ELR (cell line): ENCODE results near the gene HELZ.

Source experiments
- DNase-seq: peaks from one replicate; pipeline ENCODE4 v3.0.0-alpha.2; 2015; ENCODE audit warnings: low read depth

HELZ gene

GRCh38 chr17:67074781-67075180, 170.2 kb downstream of the HELZ start:
- DNase-seq = no peak

- DNase-seq = no peak
These were observed 172.1 kb downstream of the HELZ start for GRCh38 chr17:67072885-67073284.

- no peak for DNase-seq
These were observed 173.4 kb downstream of the HELZ start for GRCh38 chr17:67071595-67071994.

GRCh38 chr17:67069603-67070136, 175.3 kb downstream of the HELZ start:
- no peak for DNase-seq

GRCh38 chr17:67068999-67069398, 176.0 kb downstream of the HELZ start:
- DNase-seq = no peak

- no peak for DNase-seq
These were observed 177.2 kb downstream of the HELZ start for GRCh38 chr17:67067571-67068482.

- DNase-seq = no peak
These were observed 178.3 kb downstream of the HELZ start for GRCh38 chr17:67066717-67067116.

GRCh38 chr17:67063141-67063540, 181.9 kb downstream of the HELZ start:
- DNase-seq = no peak

GRCh38 chr17:67059372-67059771, 185.6 kb downstream of the HELZ start:
- no peak for DNase-seq

- DNase-seq = no peak
These were observed 187.0 kb downstream of the HELZ start for GRCh38 chr17:67058036-67058435.

- DNase-seq = no peak
These were observed 188.1 kb downstream of the HELZ start for GRCh38 chr17:67056746-67057490.

GRCh38 chr17:67055811-67056745, 188.9 kb downstream of the HELZ start:
- DNase-seq = no peak

- DNase-seq = no peak
These were observed 190.0 kb downstream of the HELZ start for GRCh38 chr17:67055041-67055443.

- DNase-seq = no peak
These were observed 190.4 kb downstream of the HELZ start for GRCh38 chr17:67054608-67055007.

- DNase-seq = no peak
These were observed 190.9 kb downstream of the HELZ start for GRCh38 chr17:67054011-67054591.

- no peak for DNase-seq
These were observed 191.5 kb downstream of the HELZ start for GRCh38 chr17:67053438-67054000.

GRCh38 chr17:67052720-67053437, 192.1 kb downstream of the HELZ start:
- DNase-seq = no peak

GRCh38 chr17:67051837-67052236, 193.2 kb downstream of the HELZ start:
- no peak for DNase-seq

- no peak for DNase-seq
These were observed 193.8 kb downstream of the HELZ start for GRCh38 chr17:67051155-67051538.

- DNase-seq = no peak
These were observed 194.4 kb downstream of the HELZ start for GRCh38 chr17:67050471-67051154.
